HCT116 (cell line): Measurements from ENCODE around the gene AGPAT2. TPM values are rescaled to one million over a fixed set of nuclear protein-coding genes. Genes with fewer than 3 reads are reported as not detected.

Experiments used
- ATAC-seq: fragments of 200-7000 bp; cut with Tn5 transposase; 2 replicates; pipeline ENCODE4 v1.9.1; 2020; ENCODE audit warnings: mild to moderate bottlenecking, moderate library complexity
- BruUV-seq: library from RNA; stranded (reverse); fragments of 400-500 nt; replicated peaks from 2 replicates; lab custom pipeline; 2021; lab: Mats Ljungman, UMichigan
- CTCF ChIA-PET: fragments of 300-600 bp; sonication (Branson Sonifier 250); formaldehyde crosslinking; loops from one replicate; lab custom pipeline; 2021; ENCODE audit warnings: antibody characterized with exemption; lab: Charles Lee
- POLR2A ChIA-PET: fragments of 300-600, 350-600 bp; sonication (Branson Sonifier 250); formaldehyde crosslinking; loops from one replicate; lab custom pipeline; 2021; ENCODE audit warnings: antibody characterized with exemption; lab: Charles Lee
- RAD21 ChIA-PET, 2 experiments: fragments of 300-600 bp; sonication (Branson Sonifier 250); formaldehyde crosslinking; loops; one replicate each; lab custom pipeline; 2023; ENCODE audit warnings: low total read pairs in 2 of 2; ENCODE audit not compliant: uncharacterized antibody in 2 of 2, unreplicated experiment in 2 of 2, low non-redundant PET in 1 of 2; lab: Charles Lee
- DNase-seq: peaks from one replicate; pipeline ENCODE4 v3.0.0-alpha.2; 2010; ENCODE audit warnings: low read depth, low spot score
- H2AFZ ChIP-seq: fragments of 200-600 bp; shearing (Covaris generic), sonication (generic); 2 replicates; pipeline ENCODE4 v1.6.1; 2017; ENCODE audit warnings: low read depth, mixed run types, mixed read lengths, antibody characterized with exemption, low read length; ENCODE audit not compliant: poor library complexity, severe bottlenecking
- H3K27ac ChIP-seq: 2 replicates; pipeline ENCODE4 v1.5.1; 2012; ENCODE audit warnings: low read depth, low read length
- H3K27me3 ChIP-seq: fragments of 200-600 bp; sonication (generic); 2 replicates; pipeline ENCODE4 v1.6.1; 2016; ENCODE audit warnings: mixed run types, low read length, mixed read lengths; ENCODE audit not compliant: insufficient read depth
- H3K36me3 ChIP-seq, 2 experiments: fragments of 200-500 bp in 1 of 2; fragments of 200-600 bp in 1 of 2; sonication (Bioruptor generic) in 1 of 2; sonication (generic) in 1 of 2; 2 replicates each; pipeline versions ENCODE4 v1.5.1 to v1.6.1; 2014 to 2016; ENCODE audit warnings: low read length in 2 of 2, inconsistent platforms in 1 of 2, mixed read lengths in 1 of 2, mixed run types in 1 of 2; ENCODE audit not compliant: insufficient read depth in 2 of 2, control insufficient read depth in 1 of 2
- H3K4me1 ChIP-seq, 2 experiments: fragments of 200-600 bp in 1 of 2; sonication (generic) in 1 of 2; 2 replicates each; pipeline versions ENCODE4 v1.5.1 to v1.6.1; 2012 to 2017; ENCODE audit warnings: low read length in 2 of 2, inconsistent platforms in 1 of 2, mild to moderate bottlenecking in 1 of 2, mixed read lengths in 1 of 2, mixed run types in 1 of 2, moderate library complexity in 1 of 2; ENCODE audit not compliant: insufficient read depth in 2 of 2, control insufficient read depth in 1 of 2
- H3K4me2 ChIP-seq: fragments of 200-600 bp; sonication (generic); 2 replicates; pipeline ENCODE4 v1.6.1; 2017; ENCODE audit warnings: mixed run types, low read length, mixed read lengths
- H3K4me3 ChIP-seq, 2 experiments: fragments of 200-600 bp in 1 of 2; sonication (generic) in 1 of 2; replicated peaks in 1 of 2; 2 replicates each; pipeline ENCODE4 v1.5.1; 2011 to 2016; ENCODE audit warnings: low read length in 2 of 2, control low read depth in 1 of 2, low read depth in 1 of 2, mild to moderate bottlenecking in 1 of 2, mixed read lengths in 1 of 2, mixed run types in 1 of 2
- H3K79me2 ChIP-seq: fragments of 200-600 bp; sonication (generic); 2 replicates; pipeline ENCODE4 v1.6.1; 2017; ENCODE audit warnings: mild to moderate bottlenecking, mixed run types, low read length, moderate library complexity, mixed read lengths; ENCODE audit not compliant: insufficient read depth
- H3K9ac ChIP-seq: fragments of 200-600 bp; sonication (generic); 2 replicates; pipeline ENCODE4 v1.6.1; 2016; ENCODE audit warnings: low read length, mixed read lengths
- H3K9me2 ChIP-seq: fragments of 200-600 bp; sonication (generic), shearing (Covaris generic); 2 replicates; pipeline ENCODE4 v1.6.1; 2017; ENCODE audit warnings: mixed run types, mild to moderate bottlenecking, moderate library complexity; ENCODE audit not compliant: insufficient read depth
- H3K9me3 ChIP-seq, 2 experiments: fragments of 200-500 bp in 1 of 2; fragments of 200-600 bp in 1 of 2; sonication (Bioruptor generic) in 1 of 2; sonication (generic) in 1 of 2; 2 replicates each; pipeline ENCODE4 v1.6.1; 2014 to 2017; ENCODE audit warnings: low read length in 2 of 2, mixed read lengths in 2 of 2, inconsistent platforms in 1 of 2, low read depth in 1 of 2, mild to moderate bottlenecking in 1 of 2, mixed run types in 1 of 2, moderate library complexity in 1 of 2; ENCODE audit not compliant: control insufficient read depth in 1 of 2, insufficient read depth in 1 of 2
- H4K20me1 ChIP-seq: fragments of 200-600 bp; sonication (generic), shearing (Covaris generic); 2 replicates; pipeline ENCODE4 v1.6.1; 2017; ENCODE audit warnings: mixed run types, mild to moderate bottlenecking, moderate library complexity; ENCODE audit not compliant: insufficient read depth
- CBX3 ChIP-seq: IDR thresholded peaks from 2 replicates; pipeline ENCODE4 v1.6.1; 2012; ENCODE audit warnings: low read depth
- EGR1 ChIP-seq: IDR thresholded peaks from 2 replicates; pipeline ENCODE4 v1.6.1; 2012; ENCODE audit warnings: low read depth
- ELF1 ChIP-seq: IDR thresholded peaks from 2 replicates; pipeline ENCODE4 v1.6.1; 2012; ENCODE audit warnings: low read depth, borderline replicate concordance
- EZH2 ChIP-seq: fragments of 200-600 bp; sonication (generic); IDR thresholded peaks from 2 replicates; pipeline ENCODE4 v1.6.1; 2017; ENCODE audit warnings: antibody characterized with exemption, mixed run types
- EZH2phosphoT487 ChIP-seq: fragments of 200-600 bp; IDR thresholded peaks from 2 replicates; pipeline ENCODE4 v1.6.1; 2018; ENCODE audit warnings: antibody characterized with exemption, borderline replicate concordance
- FOSL1 ChIP-seq: IDR thresholded peaks from 2 replicates; pipeline ENCODE4 v1.6.1; 2012; ENCODE audit warnings: low read depth
- JUND ChIP-seq: IDR thresholded peaks from 2 replicates; pipeline ENCODE4 v1.6.1; 2012
- POLR2A ChIP-seq: IDR thresholded peaks from 2 replicates; pipeline ENCODE4 v1.7.0; 2011; ENCODE audit warnings: borderline replicate concordance; ENCODE audit not compliant: insufficient read depth, insufficient read length; ENCODE audit errors: extremely low read depth
- POLR2AphosphoS5 ChIP-seq: IDR thresholded peaks from 2 replicates; pipeline ENCODE4 v1.6.1; 2011; ENCODE audit warnings: mild to moderate bottlenecking, low read depth, low read length, moderate library complexity
- RAD21 ChIP-seq: IDR thresholded peaks from 2 replicates; pipeline ENCODE4 v1.6.1; 2012; ENCODE audit warnings: low read depth, mild to moderate bottlenecking
- SIN3A ChIP-seq: IDR thresholded peaks from 2 replicates; pipeline ENCODE4 v1.6.1; 2012; ENCODE audit warnings: low read depth
- SP1 ChIP-seq: IDR thresholded peaks from 2 replicates; pipeline ENCODE4 v1.6.1; 2012; ENCODE audit warnings: low read depth
- TCF7L2 ChIP-seq: IDR thresholded peaks from 2 replicates; pipeline ENCODE4 v1.7.0; 2011; ENCODE audit warnings: borderline replicate concordance, inconsistent platforms; ENCODE audit not compliant: insufficient read depth, insufficient read length; ENCODE audit errors: extremely low read depth
- ZNF274 ChIP-seq: fragments of 200-500 bp; sonication (Bioruptor generic); IDR thresholded peaks from 2 replicates; pipeline ENCODE4 v1.6.1; 2014; ENCODE audit warnings: mild to moderate bottlenecking, low read depth, low read length, inconsistent platforms
- intact Hi-C: fragments of 100-400 bp; cut with micrococcal nuclease; formaldehyde crosslinking; loops from 2 replicates; pipeline ENCODE4 v1.10.0; 2022
- total RNA-seq: library from RNA; stranded (reverse); gene quantifications from one replicate; pipeline ENCODE4 v1.2.1, GENCODE V29; 2021; ENCODE audit not compliant: unreplicated experiment
- TF ChIP-seq, protein P1 (sequence below), 3 experiments: fragments of 200-600 bp in 1 of 3; sonication (generic) in 1 of 3; IDR thresholded peaks in 2 of 3; conservative IDR thresholded peaks in 1 of 3; 2 replicates each; pipeline ENCODE4 v1.5.1; 2012 to 2017; ENCODE audit warnings: low read depth in 2 of 3, low read length in 2 of 3, antibody characterized with exemption in 1 of 3, borderline replicate concordance in 1 of 3, control low read depth in 1 of 3, mild to moderate bottlenecking in 1 of 3, mixed read lengths in 1 of 3, mixed run types in 1 of 3, moderate library complexity in 1 of 3; ENCODE audit not compliant: insufficient read depth in 1 of 3
- TF ChIP-seq, protein P2 (sequence below): IDR thresholded peaks from 2 replicates; pipeline ENCODE4 v1.6.1; 2012
- TF ChIP-seq, protein P3 (sequence below): IDR thresholded peaks from 2 replicates; pipeline ENCODE4 v1.6.1; 2011; ENCODE audit warnings: mild to moderate bottlenecking, low read length, moderate library complexity; ENCODE audit not compliant: insufficient replicate concordance; ENCODE audit errors: extremely low read depth

Gene AGPAT2
- total RNA-seq, 1 experiment from 2014 or later, result 86.0 TPM

DNA sequence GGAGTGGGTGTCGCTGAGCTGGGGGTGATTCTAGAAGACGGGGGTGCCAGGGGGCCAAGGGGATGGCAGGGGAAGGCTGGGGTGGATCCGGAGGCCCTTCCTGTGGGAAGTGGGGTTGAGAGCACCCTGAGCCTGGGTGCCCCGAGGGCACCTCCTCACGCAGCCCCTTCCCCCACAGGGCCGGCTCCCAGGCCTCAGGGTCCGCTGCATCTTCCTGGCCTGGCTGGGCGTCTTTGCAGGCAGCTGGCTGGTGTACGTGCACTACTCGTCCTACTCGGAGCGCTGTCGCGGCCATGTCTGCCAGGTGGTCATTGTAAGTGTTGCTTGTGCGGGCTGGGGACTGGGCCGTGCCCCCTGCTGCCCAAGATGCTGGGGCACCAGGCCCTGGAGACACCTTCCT, 30.1 kb upstream of the AGPAT2 start:
- Histone ChIP-seq H3K27ac (no peak overlapping the region), H2AFZ (no peak overlapping the region), H3K4me3 (no peak overlapping the region), H3K9me3 (no peaks in the 10 kb centered on the region), H3K27me3 (no peaks in the 10 kb centered on the region), H3K4me1 (peaks cover 10 to 18% of the 10 kb centered on the region in 2 experiments; a peak in 3 of 4 replicates), H3K9me2 (no peaks in the 10 kb centered on the region), H4K20me1 (no peaks in the 10 kb centered on the region)
- ATAC-seq, result no peak
- no peak for DNase-seq
- no TSS peak for BruUV-seq
- POLR2A ChIA-PET, result no interaction called here
- intact Hi-C loops, result no loop called here
- TF ChIP-seq EGR1, result no peak
- no peak for TF ChIP-seq FOSL1
- no peak for TF ChIP-seq EZH2
- TF ChIP-seq, all 23 proteins: peak for 0
- no peak overlapping the region for H3K9ac ChIP-seq
- CTCF ChIA-PET, result no interaction called here
- RAD21 ChIA-PET, result no interaction called here
- H3K79me2 ChIP-seq, result no peaks in the 10 kb centered on the region; the same call in 1 of the 2 replicates
- no peak overlapping the region for H3K4me2 ChIP-seq
- H3K36me3 ChIP-seq, result no peaks in the 10 kb centered on the region; a peak in 1 of 4 replicates

DNA sequence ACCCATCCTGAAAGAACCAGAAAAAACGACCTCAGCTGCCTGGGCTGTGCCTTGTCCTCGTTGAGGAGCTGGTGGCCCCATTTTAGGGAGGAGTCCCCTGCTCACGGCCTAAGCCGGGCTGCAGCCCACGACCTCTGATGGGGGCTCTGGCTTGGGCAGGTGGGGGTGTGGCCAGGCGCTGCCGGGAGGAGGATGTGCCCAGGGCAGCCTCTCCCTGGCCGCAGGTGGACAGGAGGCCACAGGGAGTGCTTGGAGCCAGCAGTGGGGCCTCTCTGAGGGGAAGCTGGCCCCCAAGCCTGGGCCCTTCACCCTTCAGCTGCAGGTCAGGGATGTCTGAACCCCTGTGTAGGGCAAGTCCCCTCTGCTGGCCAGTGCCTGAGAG, 27.6 kb upstream of the AGPAT2 start:
- no peaks in the 10 kb centered on the region for H4K20me1 ChIP-seq
- no peaks in the 10 kb centered on the region for H3K9me2 ChIP-seq
- ATAC-seq (no peak), DNase-seq (no peak)
- no peak overlapping the region for H2AFZ ChIP-seq
- no peaks in the 10 kb centered on the region for H3K9me3 ChIP-seq
- no peak overlapping the region for H3K4me2 ChIP-seq
- no peak overlapping the region for H3K9ac ChIP-seq
- H3K27ac ChIP-seq, result no peak overlapping the region; the same call in 1 of the 2 replicates
- POLR2A ChIA-PET, result interaction anchor here (1.5 kb wide), 1 partner anchor 13 kb away, joined by 4 read pairs; no protein-coding TSS in a partner anchor
- H3K79me2 ChIP-seq, result no peaks in the 10 kb centered on the region; the same call in 1 of the 2 replicates
- RAD21 ChIA-PET, result no interaction called here
- CTCF ChIA-PET, result no interaction called here
- H3K36me3 ChIP-seq, result no peaks in the 10 kb centered on the region; a peak in 1 of 4 replicates
- H3K4me3 ChIP-seq, result no peak overlapping the region
- H3K27me3 ChIP-seq, result no peaks in the 10 kb centered on the region
- BruUV-seq, result no TSS peak
- intact Hi-C loops, result no loop called here
- peaks cover 15 to 27% of the 10 kb centered on the region in 2 experiments for H3K4me1 ChIP-seq
- TF ChIP-seq, protein P1, sequence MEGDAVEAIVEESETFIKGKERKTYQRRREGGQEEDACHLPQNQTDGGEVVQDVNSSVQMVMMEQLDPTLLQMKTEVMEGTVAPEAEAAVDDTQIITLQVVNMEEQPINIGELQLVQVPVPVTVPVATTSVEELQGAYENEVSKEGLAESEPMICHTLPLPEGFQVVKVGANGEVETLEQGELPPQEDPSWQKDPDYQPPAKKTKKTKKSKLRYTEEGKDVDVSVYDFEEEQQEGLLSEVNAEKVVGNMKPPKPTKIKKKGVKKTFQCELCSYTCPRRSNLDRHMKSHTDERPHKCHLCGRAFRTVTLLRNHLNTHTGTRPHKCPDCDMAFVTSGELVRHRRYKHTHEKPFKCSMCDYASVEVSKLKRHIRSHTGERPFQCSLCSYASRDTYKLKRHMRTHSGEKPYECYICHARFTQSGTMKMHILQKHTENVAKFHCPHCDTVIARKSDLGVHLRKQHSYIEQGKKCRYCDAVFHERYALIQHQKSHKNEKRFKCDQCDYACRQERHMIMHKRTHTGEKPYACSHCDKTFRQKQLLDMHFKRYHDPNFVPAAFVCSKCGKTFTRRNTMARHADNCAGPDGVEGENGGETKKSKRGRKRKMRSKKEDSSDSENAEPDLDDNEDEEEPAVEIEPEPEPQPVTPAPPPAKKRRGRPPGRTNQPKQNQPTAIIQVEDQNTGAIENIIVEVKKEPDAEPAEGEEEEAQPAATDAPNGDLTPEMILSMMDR (IDR thresholded peaks at IDR 0.05 in 2 of 3, conservative IDR thresholded peaks at IDR 0.05 in 1 of 3; ENCODE audit: borderline replicate concordance in 1 of 3, insufficient read depth in 1 of 3, low read depth in 2 of 3, low read length in 2 of 3), result no peak
- TF ChIP-seq RAD21 (no peak), SP1 (no peak), POLR2A (no peak), ZNF274 (no peak), ELF1 (no peak), POLR2AphosphoS5 (no peak), TCF7L2 (no peak), EZH2phosphoT487 (no peak), EZH2 (no peak), CBX3 (no peak), EGR1 (no peak), JUND (no peak), SIN3A (no peak)
- TF ChIP-seq, protein P2, sequence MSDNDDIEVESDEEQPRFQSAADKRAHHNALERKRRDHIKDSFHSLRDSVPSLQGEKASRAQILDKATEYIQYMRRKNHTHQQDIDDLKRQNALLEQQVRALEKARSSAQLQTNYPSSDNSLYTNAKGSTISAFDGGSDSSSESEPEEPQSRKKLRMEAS, result no peak
- TF ChIP-seq, protein P3, sequence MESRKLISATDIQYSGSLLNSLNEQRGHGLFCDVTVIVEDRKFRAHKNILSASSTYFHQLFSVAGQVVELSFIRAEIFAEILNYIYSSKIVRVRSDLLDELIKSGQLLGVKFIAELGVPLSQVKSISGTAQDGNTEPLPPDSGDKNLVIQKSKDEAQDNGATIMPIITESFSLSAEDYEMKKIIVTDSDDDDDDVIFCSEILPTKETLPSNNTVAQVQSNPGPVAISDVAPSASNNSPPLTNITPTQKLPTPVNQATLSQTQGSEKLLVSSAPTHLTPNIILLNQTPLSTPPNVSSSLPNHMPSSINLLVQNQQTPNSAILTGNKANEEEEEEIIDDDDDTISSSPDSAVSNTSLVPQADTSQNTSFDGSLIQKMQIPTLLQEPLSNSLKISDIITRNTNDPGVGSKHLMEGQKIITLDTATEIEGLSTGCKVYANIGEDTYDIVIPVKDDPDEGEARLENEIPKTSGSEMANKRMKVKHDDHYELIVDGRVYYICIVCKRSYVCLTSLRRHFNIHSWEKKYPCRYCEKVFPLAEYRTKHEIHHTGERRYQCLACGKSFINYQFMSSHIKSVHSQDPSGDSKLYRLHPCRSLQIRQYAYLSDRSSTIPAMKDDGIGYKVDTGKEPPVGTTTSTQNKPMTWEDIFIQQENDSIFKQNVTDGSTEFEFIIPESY, result no peak
